ENCODE results near the gene RPL10A.

Gene RPL10A

GRCh38 chr6:35496841-35497570, 28.8 kb downstream of the RPL10A start, which contains the start of gene TEAD3:
Gene TEAD3, minus strand, starts transcription at chr6:35497079.
- TF ChIP-seq CTCF (IDR thresholded peaks at IDR 0.05), result no peak
- no peak for DNase-seq (ENCODE audit: low spot score)
- H3K4me3 ChIP-seq, result peak within 1 kb of the TSS; percentile 96
- peak within 1 kb of the TSS; percentile 98 to 99 for H3K27ac ChIP-seq

- peak overlapping the region; percentile 98 to 99 for H3K27ac ChIP-seq
- peak; percentile 21 for TF ChIP-seq CTCF (IDR thresholded peaks at IDR 0.05)
- peak; percentile 84 for DNase-seq (ENCODE audit: low spot score)
- peak overlapping the region; percentile 96 for H3K4me3 ChIP-seq
These were observed 29.6 kb downstream of the RPL10A start for GRCh38 chr6:35497571-35498421.

- H3K27ac ChIP-seq, result peak overlapping the region; percentile 98 to 99
- peak overlapping the region; percentile 96 for H3K4me3 ChIP-seq
- no peak for TF ChIP-seq CTCF (IDR thresholded peaks at IDR 0.05)
- peak; percentile 67 for DNase-seq (ENCODE audit: low spot score)
These were observed 30.3 kb downstream of the RPL10A start for GRCh38 chr6:35498422-35499067.

- Histone ChIP-seq H3K27ac (no peak overlapping the region), H3K4me3 (no peak overlapping the region)
- TF ChIP-seq CTCF (IDR thresholded peaks at IDR 0.05), result no peak
- DNase-seq (ENCODE audit: low spot score), result no peak
These were observed 31.2 kb downstream of the RPL10A start for GRCh38 chr6:35499372-35499771.

GRCh38 chr6:35500782-35501181, 32.6 kb downstream of the RPL10A start:
- no peak for DNase-seq (ENCODE audit: low spot score)
- TF ChIP-seq CTCF (IDR thresholded peaks at IDR 0.05), result no peak
- no peak overlapping the region for H3K4me3 ChIP-seq
- no peak overlapping the region for H3K27ac ChIP-seq

GRCh38 chr6:35501784-35502183, 33.6 kb downstream of the RPL10A start:
- no peak for DNase-seq (ENCODE audit: low spot score)
- Histone ChIP-seq H3K27ac (no peak overlapping the region), H3K4me3 (no peak overlapping the region)
- no peak for TF ChIP-seq CTCF (IDR thresholded peaks at IDR 0.05)

All from coronary artery (tissue), 2 donors.